ENCODE measurements around the gene IL22RA1.
A peak's percentile ranks its signal among the peaks of the same experiment; 100 is the strongest.

IL22RA1 gene

GRCh38 chr1:24159366-24159765 is 16.4 kb upstream of the IL22RA1 start:
- Histone ChIP-seq H3K9ac (ENCODE audit: low read depth, low read length, poor library complexity, severe bottlenecking) (no peak overlapping the region), H3K9me3 (ENCODE audit: insufficient read depth, low read depth, low read length) (no peaks in the 10 kb centered on the region), H3K79me2 (ENCODE audit: insufficient read depth, low read length) (no peaks in the 10 kb centered on the region), H3K4me1 (ENCODE audit: insufficient read depth, low read length, poor library complexity, severe bottlenecking) (no peaks in the 10 kb centered on the region), H3K4me2 (ENCODE audit: low read depth, low read length, poor library complexity, severe bottlenecking) (no peak overlapping the region), H3F3A (ENCODE audit: low read depth) (no peaks in the 10 kb centered on the region), H3K36me3 (ENCODE audit: insufficient read depth, low read length) (no peaks in the 10 kb centered on the region), H2AFZ (ENCODE audit: low read length) (no peak overlapping the region), H4K20me1 (ENCODE audit: insufficient read depth, low read length, poor library complexity, severe bottlenecking) (no peaks in the 10 kb centered on the region), H3K9me2 (replicated peaks; ENCODE audit: low read depth, low read length) (no peaks in the 10 kb centered on the region), H3K27me3 (ENCODE audit: insufficient read depth, low read length, poor library complexity, severe bottlenecking) (no peaks in the 10 kb centered on the region), H3K4me3 (ENCODE audit: low read length, poor library complexity, severe bottlenecking) (no peak overlapping the region)
- TF ChIP-seq EZH2phosphoT487 (IDR thresholded peaks at IDR 0.05; ENCODE audit: borderline replicate concordance): no peak
- TF ChIP-seq, protein P1, sequence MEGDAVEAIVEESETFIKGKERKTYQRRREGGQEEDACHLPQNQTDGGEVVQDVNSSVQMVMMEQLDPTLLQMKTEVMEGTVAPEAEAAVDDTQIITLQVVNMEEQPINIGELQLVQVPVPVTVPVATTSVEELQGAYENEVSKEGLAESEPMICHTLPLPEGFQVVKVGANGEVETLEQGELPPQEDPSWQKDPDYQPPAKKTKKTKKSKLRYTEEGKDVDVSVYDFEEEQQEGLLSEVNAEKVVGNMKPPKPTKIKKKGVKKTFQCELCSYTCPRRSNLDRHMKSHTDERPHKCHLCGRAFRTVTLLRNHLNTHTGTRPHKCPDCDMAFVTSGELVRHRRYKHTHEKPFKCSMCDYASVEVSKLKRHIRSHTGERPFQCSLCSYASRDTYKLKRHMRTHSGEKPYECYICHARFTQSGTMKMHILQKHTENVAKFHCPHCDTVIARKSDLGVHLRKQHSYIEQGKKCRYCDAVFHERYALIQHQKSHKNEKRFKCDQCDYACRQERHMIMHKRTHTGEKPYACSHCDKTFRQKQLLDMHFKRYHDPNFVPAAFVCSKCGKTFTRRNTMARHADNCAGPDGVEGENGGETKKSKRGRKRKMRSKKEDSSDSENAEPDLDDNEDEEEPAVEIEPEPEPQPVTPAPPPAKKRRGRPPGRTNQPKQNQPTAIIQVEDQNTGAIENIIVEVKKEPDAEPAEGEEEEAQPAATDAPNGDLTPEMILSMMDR (conservative IDR thresholded peaks at IDR 0.05; ENCODE audit: low read length): no peak

GRCh38 chr1:24157918-24158481 is 15.1 kb upstream of the IL22RA1 start:
- TF ChIP-seq, protein P1 (conservative IDR thresholded peaks at IDR 0.05; ENCODE audit: low read length): peak; percentile 25; the same call in 1 of the 2 replicates
- no peak for TF ChIP-seq EZH2phosphoT487 (IDR thresholded peaks at IDR 0.05; ENCODE audit: borderline replicate concordance)
- no peak overlapping the region for H3K4me3 ChIP-seq (ENCODE audit: low read length, poor library complexity, severe bottlenecking)

GRCh38 chr1:24156542-24157260 is 13.8 kb upstream of the IL22RA1 start:
- H2AFZ ChIP-seq (ENCODE audit: low read length): no peak overlapping the region
- H3K9me3 ChIP-seq (ENCODE audit: insufficient read depth, low read depth, low read length): no peaks in the 10 kb centered on the region
- H3K4me1 ChIP-seq (ENCODE audit: insufficient read depth, low read length, poor library complexity, severe bottlenecking): no peaks in the 10 kb centered on the region
- H3K27me3 ChIP-seq (ENCODE audit: insufficient read depth, low read length, poor library complexity, severe bottlenecking): no peaks in the 10 kb centered on the region
- H4K20me1 ChIP-seq (ENCODE audit: insufficient read depth, low read length, poor library complexity, severe bottlenecking): no peaks in the 10 kb centered on the region
- H3K9ac ChIP-seq (ENCODE audit: low read depth, low read length, poor library complexity, severe bottlenecking): no peak overlapping the region
- H3F3A ChIP-seq (ENCODE audit: low read depth): no peaks in the 10 kb centered on the region
- H3K9me2 ChIP-seq (replicated peaks; ENCODE audit: low read depth, low read length): no peaks in the 10 kb centered on the region
- no peak overlapping the region for H3K4me2 ChIP-seq (ENCODE audit: low read depth, low read length, poor library complexity, severe bottlenecking)
- no peak overlapping the region for H3K4me3 ChIP-seq (ENCODE audit: low read length, poor library complexity, severe bottlenecking)
- H3K79me2 ChIP-seq (ENCODE audit: insufficient read depth, low read length): no peaks in the 10 kb centered on the region
- no peaks in the 10 kb centered on the region for H3K36me3 ChIP-seq (ENCODE audit: insufficient read depth, low read length)
- TF ChIP-seq, protein P1 (conservative IDR thresholded peaks at IDR 0.05; ENCODE audit: low read length): no peak
- no peak for TF ChIP-seq EZH2phosphoT487 (IDR thresholded peaks at IDR 0.05; ENCODE audit: borderline replicate concordance)

More at GRCh38 chr1:24157918-24158481, 15.1 kb upstream of the IL22RA1 start:
- Histone ChIP-seq H3K27me3 (ENCODE audit: insufficient read depth, low read length, poor library complexity, severe bottlenecking) (no peaks in the 10 kb centered on the region), H3K9me2 (replicated peaks; ENCODE audit: low read depth, low read length) (no peaks in the 10 kb centered on the region), H3K4me2 (ENCODE audit: low read depth, low read length, poor library complexity, severe bottlenecking) (no peak overlapping the region), H3F3A (ENCODE audit: low read depth) (no peaks in the 10 kb centered on the region), H3K36me3 (ENCODE audit: insufficient read depth, low read length) (no peaks in the 10 kb centered on the region), H2AFZ (ENCODE audit: low read length) (no peak overlapping the region), H3K4me1 (ENCODE audit: insufficient read depth, low read length, poor library complexity, severe bottlenecking) (no peaks in the 10 kb centered on the region), H3K9me3 (ENCODE audit: insufficient read depth, low read depth, low read length) (no peaks in the 10 kb centered on the region), H4K20me1 (ENCODE audit: insufficient read depth, low read length, poor library complexity, severe bottlenecking) (no peaks in the 10 kb centered on the region), H3K9ac (ENCODE audit: low read depth, low read length, poor library complexity, severe bottlenecking) (no peak overlapping the region), H3K79me2 (ENCODE audit: insufficient read depth, low read length) (no peaks in the 10 kb centered on the region)

Measured in Loucy (cell line).